Hepatic stellate cell (primary cell): ENCODE measurements around the gene CHMP1A.
"Not testable (repeated sequence)": the region's sequence is repeated elsewhere in the genome, so short reads cannot be mapped to it uniquely, and the experiment has no call there.

ENCODE experiments used
- DNase-seq: peaks from one replicate; pipeline ENCODE4 v3.0.0; 2011; ENCODE audit warnings: low spot score

CHMP1A gene

DNA sequence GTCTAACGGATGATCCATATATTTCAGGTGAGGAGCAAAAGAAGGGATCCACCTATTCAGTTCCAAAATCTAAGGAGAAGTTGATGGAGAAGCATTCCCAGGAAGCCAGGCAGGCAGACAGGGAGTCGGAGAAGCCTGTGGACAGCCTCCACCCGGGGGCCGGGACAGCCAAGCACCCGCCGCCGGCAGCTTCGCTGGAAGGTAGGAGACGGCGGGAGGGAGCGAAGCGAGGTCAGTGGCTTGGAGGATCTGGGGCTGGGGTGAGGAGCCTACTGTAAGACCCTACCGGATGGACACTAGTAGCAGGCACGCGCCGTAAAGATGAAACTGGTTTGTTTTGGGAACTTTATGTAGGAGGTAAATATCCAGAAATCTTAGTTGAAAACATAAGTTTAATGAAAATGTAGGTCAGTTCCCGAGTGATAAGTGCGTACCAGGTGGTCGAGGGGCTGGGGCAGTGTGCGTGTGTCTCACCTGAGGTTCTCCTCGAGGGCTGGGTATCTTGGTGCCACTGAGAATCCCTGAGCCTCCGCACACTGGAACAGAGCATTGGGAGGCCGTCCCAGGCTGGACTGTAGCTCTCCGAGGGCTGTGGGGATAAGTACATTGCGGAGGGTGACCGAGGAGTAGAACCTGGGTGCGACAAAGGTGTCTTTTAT, 842 bp upstream of the CHMP1A start:
- peak; percentile 55 for DNase-seq

DNA sequence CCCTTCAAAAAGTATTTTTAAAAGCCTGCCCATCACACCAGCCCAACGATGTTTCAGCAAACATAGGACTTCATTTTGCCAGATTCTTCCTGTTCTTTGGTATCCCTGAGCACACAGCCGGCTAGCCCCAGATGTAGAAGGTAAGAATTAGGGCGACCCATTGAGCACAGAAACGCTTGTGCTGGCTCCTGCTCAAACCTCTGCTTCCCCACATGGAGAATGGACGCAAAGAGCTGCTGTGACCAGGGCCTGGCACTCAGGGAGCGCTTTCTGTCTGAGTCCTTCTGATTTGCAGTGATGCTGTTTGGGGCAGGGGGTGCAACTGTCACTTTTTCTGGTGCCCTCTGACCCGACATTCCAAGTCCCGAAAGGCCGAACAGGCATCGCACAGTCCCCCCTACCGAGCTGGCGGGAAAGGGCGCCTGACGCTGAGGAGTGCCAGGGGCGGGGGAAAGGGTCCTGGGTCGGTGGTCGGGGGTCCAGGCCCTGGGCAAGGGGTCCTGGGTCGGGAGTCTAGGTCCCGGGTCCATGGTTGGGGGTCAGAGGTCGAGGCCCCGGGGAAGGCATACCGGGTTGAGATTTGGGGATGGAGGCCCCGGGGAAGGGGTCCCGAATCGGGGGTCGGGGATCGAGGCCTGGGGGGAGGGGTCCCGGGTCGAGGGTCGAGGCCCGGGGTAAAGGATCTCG, 930 bp downstream of the CHMP1A start:
- DNase-seq, result no peak

DNA sequence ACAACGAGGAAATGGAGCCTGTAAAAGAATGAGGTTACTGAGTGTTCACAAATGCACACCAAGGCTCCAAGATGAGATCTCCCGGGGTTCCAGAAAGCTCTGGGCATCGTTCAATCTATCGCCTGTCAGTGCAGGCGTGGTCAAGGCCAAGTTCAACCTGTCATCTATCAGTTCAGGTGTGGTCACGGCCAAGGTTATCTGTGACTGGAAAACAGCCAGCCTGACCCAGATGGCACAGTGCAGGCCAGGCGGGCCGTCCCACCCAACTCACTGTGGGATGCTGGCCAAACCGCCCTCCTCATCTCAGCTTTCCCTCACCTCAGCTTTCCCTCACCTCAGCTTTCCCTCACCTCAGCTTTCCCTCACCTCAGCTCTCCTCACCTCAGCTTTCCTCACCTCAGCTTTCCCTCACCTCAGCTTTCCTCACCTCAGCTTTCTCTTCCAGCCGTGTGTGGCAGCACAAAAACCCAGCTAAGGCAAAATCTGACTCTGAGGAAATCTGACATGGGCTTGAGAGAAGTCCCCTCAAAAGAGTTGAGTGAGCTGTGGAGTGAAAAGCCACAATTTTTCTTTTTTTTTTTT, 2.4 kb downstream of the CHMP1A start:
- DNase-seq, result no peak

DNA sequence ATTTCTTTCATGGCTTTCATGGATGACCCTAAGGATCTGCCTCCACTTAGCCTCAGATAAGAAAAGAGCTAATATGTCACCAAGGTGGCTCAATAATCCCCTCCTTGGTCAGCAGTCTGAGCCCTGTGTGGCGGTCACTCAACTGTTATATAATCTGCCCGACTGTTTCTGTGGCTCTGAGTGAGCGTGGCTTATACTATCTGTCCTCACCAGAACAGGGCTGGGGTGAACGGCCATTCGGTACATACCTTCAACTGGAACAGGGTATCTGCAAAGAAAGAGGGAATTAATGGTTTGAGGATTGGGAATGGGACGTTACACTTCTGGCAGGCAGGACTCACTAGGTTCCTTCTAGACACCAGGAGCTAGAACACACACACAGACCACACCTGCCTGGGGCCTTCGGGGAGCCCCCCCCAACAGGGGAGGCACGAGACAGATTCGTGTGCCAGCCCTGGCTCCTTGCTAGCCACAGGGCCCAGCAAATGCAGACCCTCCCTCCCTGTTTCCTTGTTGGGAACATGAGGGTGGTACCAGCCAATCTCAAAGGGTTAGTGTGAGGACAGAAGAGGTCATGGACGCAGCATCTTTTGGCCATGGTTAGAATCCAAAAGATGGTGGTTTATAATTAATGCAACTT, 3.7 kb downstream of the CHMP1A start:
- no peak for DNase-seq

DNA sequence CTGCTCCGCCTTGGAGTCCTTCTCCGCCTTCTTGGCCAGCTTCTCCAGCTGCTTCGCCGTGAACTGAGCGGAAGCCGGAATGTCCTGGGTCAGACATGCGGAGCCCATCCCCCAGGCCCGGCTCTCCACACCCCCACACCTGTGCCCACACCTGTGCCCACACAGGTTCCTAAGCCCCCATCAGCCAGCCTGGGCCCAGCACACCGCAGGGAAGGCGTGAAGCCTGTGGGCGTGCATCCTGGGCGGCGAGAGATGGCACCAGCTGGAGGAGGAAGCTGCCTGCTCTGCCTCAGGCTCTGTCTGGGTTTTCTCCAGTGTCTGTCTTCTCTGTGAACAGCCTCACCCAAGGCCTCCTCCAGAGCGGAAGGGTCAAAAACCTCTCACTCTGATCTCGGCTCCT, 5.9 kb downstream of the CHMP1A start:
- DNase-seq, result no peak

DNA sequence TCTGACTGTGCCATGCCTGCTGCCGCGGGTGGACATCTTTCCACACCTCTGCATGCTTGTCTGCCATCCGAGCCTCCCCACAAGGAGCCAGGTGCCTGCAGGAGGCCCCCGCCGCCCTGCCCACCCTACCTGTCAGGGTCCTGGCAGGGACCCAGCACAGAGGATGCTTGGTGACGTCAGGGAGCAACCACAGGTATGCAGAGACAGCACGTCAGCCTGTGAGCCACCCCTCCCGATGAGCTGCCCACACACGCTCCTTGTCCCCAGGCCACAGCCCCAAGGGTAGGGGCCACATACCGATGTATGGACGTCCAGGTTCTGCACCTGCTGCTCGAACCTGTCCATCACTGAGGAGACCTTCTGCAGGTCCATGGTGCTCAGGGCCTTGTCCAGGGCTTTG, 10.6 kb downstream of the CHMP1A start:
- DNase-seq, result no peak

DNA sequence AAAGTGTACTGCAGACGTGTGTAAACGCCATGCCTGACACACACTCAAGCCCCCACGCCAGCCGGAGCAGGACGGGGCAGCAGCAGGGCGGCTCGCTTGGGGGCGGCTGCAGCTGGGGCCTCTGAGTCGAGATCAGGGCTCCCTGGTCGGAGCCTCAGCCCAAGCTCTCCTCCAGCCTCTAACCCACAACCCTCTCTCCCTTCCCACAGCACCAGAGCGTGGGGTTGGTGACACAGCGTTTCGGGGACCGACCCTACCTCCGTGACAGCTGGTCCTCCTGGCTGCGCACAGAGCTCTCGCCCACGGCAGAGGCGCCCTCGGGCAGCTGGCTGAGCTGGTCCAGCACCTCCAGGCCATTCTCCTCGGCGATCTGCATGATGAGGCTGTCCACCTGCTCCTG, 11.2 kb downstream of the CHMP1A start:
- no peak for DNase-seq

DNA sequence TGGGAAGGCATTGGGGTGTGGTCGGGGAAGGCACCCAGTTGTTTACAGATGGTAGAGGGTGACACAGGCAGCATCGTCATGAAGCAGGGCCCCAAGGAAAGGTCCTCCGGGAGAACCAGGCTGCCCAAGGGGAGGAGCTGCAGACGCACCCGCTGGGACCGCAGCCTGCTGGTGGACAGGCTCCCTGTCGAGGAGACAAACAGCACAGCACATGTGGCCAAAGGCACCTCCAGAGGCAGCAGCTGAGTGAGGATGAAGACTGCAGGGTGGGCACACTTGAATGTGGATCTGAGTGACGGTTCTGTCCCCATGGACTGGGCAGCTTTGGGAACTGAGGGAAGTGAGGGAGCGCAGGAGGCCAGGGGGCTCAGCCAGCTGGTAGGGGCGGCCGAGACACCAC, 12.4 kb downstream of the CHMP1A start:
- DNase-seq, result no peak

DNA sequence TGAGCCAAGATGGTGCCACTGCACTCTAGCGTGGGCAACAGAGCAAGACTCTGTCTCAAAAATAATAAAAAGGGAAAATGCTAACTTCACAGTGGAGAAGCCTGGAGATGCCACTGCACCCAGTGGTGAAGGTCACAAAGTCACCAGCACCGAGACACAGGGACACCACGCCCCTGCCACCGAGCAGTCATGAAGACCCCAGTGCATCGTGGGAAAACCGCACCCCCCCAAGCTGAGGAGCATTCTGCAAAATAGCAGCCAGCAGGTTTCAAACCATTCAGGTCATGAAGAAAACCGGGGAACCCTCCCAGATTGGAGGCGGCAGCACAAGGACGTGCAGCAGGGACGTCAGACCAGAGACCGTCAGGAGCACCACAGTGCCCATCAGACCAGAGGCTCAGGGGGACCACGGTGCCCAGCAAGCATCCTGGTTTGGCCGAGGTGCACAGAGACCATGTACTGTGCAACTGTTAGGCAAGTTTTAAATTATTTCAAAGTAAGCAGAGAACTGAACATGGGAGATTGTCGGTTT, 13.7 kb downstream of the CHMP1A start:
- DNase-seq, result no peak

DNA sequence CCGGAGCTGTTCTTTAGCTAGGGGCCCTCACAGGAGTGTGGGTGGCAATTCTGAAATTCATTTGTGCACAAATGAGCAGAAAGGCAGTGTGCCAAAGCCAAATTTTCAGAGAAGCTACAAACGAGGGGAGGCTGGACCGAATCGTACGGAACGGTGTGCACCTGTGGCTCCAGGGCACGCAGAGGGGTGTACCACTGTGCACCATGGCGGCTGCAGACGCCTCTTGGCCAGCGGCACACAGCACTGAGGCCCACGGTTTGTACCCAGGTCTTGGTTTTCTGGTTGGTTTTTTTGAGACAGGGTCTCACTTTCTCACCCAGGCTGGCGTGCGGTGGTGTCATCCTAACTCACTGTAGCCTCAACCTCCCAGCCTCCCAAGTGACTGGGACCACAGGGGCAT, 14.9 kb downstream of the CHMP1A start:
- DNase-seq, result no peak

DNA sequence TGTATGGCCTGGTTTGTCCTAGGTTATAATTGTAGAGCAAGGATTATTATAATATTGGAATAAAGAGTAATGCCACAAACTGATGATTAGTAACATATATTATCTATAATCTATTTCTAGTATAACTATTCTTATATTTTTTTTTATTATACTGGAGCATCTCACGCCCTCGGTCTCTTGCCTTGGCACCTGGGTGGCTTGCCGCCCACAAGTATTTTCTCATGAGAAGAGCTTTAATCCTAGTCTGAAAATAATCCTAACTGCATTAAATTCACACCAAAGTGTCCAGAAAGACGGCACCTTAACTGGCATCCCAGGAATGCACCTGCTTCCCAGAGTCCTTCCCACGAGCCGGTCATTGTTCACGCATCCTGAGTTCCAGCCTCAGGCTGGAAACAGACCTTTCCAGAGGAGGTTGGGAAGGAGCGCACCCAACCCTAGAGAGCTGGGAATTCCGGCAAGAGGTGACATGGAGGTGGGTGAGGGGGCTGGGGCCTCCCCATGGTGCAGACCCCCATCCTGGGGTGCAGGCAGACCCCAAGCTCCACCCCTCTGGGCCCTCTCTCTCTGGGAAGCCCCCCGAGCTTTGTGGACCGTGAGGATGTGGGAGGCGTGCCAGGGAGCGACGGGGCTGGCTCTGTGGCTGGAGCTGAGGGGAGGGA, 15.9 kb downstream of the CHMP1A start:
- DNase-seq, result no peak

DNA sequence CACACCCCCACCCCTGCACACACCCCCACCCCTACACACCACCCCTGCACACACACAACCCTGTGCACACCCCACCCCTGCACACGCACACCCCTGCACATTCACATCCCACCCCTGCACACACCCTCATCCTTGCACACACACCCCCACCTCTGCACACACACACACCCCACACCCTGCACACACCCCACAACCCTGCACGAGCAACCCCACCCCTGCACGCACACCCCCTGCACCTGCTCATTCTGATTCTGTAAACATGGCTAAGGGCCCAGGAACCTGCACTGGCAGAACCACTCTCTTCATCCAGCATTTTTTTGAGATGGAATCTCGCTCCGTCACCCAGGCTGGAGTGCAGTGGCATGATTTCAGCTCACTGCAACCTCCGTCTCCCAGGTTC, 18.1 kb downstream of the CHMP1A start:
- no peak for DNase-seq

DNA sequence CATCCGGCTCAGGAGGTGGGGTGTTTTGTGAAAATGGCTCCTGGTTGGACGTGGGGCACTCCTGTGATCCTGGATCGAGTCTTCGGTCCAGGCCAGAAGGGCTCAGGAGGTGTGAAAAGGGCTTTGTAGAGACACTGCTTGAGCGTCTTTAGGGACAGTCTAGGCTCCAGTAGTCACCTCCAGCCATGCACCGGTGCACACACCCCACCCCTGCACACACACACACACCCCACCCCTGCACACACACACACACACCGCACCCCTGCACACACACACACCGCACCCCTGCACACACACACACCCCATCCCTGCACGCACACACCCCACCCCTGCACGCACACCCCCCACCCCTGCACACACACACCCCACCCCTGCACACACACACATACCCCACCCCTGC, 19.1 kb downstream of the CHMP1A start:
- DNase-seq, result no peak

DNA sequence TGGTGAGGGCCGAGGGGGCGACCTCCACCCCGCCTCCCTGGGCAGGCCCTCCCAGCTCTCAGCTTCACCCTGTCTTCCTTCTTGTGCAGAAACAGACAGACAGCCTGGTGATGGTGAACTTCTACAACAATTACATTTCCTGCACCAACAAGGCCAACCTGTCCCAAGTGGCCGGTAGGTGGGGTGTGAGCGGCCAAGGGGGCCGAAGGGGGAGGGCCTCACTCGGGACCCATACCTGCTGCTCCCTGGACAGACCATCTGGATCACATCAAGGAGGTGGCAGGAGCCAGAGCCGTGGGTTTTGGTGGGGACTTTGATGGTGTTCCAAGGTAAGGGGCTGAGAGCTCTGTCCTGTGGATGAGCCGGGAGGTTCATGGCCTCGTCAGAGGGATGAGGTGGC, 20.1 kb downstream of the CHMP1A start:
- no peak for DNase-seq

DNA sequence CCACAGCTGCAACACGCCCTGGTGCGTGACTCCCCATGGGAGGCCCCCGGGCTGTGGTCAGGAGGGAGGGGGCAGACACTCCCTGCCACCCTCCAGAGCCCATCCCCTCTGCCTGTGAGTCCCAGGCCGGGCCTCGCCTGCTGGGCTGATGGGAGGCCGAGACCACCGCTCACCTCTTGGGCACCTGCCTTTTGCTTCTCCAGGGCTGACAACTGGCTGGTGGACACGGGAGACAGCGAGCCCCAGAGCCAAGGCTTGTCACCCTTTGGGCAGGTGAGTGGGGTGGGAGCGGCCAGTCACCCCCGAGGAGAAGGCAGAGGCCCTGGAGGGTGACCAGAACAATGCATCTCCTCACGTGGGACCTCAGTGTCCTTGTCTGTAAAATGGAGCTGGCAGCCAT, 20.8 kb downstream of the CHMP1A start:
- no peak for DNase-seq

DNA sequence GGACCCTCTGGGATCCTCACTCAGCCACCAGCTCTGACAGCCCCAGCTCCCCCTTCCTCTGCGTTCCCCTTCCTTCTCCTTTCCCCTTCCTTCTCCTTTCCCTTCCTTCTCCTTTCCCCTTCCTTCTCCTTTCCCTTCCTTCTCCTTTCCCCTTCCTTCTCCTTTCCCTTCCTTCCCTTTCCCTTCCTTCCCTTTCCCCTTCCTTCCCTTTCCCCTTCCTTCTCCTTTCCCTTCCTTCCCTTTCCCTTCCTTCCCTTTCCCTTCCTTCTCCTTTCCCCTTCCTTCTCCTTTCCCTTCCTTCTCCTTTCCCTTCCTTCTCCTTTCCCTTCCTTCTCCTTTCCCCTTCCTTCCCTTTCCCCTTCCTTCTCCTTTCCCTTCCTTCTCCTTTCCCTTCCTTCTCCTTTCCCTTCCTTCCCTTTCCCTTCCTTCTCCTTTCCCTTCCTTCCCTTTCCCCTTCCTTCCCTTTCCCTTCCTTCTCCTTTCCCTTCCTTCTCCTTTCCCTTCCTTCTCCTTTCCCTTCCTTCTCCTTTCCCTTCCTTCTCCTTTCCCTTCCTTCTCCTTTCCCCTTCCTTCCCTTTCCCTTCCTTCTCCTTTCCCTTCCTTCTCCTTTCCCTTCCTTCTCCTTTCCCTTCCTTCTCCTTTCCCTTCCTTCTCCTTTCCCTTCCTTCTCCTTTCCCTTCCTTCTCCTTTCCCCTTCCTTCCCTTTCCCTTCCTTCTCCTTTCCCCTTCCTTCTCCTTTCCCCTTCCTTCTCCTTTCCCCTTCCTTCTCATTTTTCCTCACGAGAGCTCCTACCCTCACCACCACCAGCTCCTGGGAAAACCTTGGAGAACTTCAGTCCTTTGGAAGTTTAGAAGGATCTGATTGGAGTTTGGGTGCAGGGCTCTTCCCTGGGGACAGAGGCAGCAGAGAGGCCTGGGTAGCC, 22.8 kb downstream of the CHMP1A start:
- DNase-seq, result not testable (repeated sequence)

DNA sequence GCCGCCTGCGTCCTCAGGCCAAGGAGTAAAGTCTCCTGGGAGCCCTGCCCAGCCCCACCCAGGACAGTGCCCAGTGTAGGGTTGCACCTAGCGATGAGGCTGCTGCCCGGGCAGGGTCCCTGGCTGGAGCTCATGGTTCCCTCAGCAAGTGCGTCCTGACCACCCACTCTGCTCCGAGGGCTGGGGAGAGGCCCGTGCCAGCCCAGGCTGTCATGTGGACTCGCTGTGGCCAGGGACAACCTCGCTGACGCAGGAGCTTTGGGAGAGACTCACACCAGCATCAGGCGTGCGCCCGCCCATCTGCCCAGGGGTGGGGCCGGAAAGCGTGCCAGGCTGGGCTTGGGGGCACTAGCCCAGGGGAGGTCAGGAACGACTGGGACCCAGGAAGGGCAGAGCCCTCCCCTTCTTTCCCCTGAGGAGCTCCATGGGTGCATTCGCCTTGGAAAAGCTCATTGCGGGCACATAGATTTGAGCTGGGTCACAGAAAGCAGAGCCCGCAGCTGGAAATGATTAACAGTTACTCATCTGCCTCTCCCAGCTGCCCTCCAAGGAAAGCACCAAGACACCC, 24.4 kb downstream of the CHMP1A start:
- peak; percentile 50 for DNase-seq

DNA sequence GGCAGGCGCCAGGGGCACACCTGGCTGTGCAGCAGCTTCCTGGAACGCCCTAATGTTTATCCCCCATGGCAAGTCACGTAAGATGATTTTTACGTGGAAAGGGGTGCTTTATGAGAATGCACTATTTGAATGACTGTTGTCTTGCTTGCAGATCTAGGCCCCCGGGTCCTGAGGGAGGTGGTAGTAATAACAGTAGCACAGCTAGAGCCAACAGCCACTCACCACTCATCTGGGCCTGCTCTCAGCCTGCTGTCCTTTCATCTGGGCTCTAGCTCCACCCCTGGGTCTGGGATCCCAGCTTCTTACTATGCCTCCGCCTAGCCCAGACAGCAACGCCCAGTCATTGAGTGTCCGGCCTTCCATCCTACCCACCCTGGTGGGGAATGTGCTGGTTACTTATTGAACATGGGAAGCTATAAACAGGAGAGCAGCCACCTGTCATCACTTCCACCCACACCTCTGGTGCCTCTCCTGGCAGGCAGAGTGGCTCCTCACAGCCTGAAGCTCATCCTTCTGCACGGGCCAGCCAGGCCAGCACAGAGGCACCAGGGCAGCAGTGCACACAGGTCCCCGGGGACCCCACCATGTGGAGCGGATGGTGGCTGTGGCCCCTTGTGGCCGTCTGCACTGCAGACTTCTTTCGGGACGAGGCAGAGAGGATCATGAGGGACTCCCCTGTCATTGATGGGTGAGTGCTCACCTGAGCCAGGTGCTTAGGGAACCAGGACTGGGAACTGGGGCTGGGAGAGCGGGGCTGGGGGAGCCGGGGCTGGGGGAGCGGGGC, 27.5 kb downstream of the CHMP1A start:
- DNase-seq, result no peak

DNA sequence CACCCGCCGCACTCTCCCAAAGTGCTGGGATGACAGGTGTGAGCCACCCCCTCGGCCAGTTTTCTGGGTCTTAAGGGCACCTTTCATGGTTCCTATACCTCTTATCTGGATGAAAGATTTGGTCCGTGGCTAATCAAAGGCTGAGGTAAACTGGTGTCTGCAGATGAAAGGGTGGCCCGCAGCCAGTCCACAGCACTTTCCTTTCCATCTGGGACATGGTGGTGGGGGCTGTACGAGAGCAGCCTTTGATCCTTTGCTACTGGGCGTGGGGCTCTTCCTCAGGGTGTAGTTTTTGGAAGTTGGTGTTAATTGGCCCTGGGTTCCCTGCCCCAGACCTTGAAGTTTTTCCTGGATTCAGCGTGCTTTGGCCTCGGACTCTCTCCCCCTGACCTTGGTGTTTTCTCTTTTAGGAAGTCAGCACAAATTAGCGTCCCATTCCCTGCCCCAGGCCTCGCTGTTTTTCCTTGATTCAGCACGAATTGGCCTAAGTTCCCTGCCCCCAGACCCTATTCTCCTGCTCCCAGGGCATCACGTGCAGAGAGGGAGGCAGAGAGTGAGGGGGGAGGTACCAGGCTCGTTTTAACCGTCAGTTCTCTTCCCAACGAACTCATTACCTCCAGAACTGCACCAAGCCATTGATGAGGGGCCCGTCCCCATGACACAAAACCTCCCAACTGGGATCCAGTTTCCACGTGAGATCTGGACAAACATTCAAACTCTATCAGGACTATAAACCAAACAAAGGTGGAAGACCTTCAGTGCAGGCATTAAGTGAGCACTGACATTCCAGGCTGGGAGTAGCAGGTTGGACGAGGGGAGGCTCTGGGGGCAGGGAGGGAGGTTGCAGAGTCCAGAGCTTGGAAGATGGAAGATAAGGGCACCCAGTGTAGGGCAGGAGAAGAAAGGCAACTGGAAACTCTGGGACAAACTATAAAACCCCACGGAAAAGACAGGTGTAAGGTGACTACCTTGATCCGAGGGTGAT, 32.4 kb downstream of the CHMP1A start:
- no peak for DNase-seq
